Loucy (cell line): ENCODE measurements around the gene MTHFR.

Experiments used
- H2AFZ ChIP-seq: fragments of 200-600 bp; sonication (generic); 2 replicates; pipeline ENCODE4 v1.6.0; 2016; ENCODE audit warnings: antibody characterized with exemption, mild to moderate bottlenecking, low read length, moderate library complexity
- H3F3A ChIP-seq: fragments of 200-600 bp; 2 replicates; pipeline ENCODE4 v1.6.0; 2016; ENCODE audit warnings: antibody characterized with exemption, low read depth, mild to moderate bottlenecking
- H3K27me3 ChIP-seq: fragments of 200-600 bp; sonication (generic); 2 replicates; pipeline ENCODE4 v1.6.1; 2014; ENCODE audit warnings: low read length, mild to moderate bottlenecking; ENCODE audit not compliant: insufficient read depth, poor library complexity, severe bottlenecking
- H3K36me3 ChIP-seq: fragments of 200-600 bp; sonication (generic); 2 replicates; pipeline ENCODE4 v1.6.1; 2016; ENCODE audit warnings: low read length; ENCODE audit not compliant: insufficient read depth
- H3K4me1 ChIP-seq: fragments of 200-600 bp; sonication (generic); 2 replicates; pipeline ENCODE4 v1.5.1; 2014; ENCODE audit warnings: low read length, mild to moderate bottlenecking; ENCODE audit not compliant: insufficient read depth, poor library complexity, severe bottlenecking
- H3K4me2 ChIP-seq: fragments of 200-600 bp; sonication (generic); 2 replicates; pipeline ENCODE4 v1.6.0; 2014; ENCODE audit warnings: antibody characterized with exemption, low read length, low read depth, mild to moderate bottlenecking; ENCODE audit not compliant: poor library complexity, severe bottlenecking
- H3K4me3 ChIP-seq: fragments of 200-600 bp; sonication (generic); 2 replicates; pipeline ENCODE4 v1.5.1; 2014; ENCODE audit warnings: low read length, mild to moderate bottlenecking, mixed read lengths; ENCODE audit not compliant: poor library complexity, severe bottlenecking
- H3K79me2 ChIP-seq: fragments of 200-600 bp; sonication (generic); 2 replicates; pipeline ENCODE4 v1.6.1; 2014; ENCODE audit warnings: low read length; ENCODE audit not compliant: insufficient read depth
- H3K9ac ChIP-seq: fragments of 200-600 bp; sonication (generic); 2 replicates; pipeline ENCODE4 v1.6.0; 2014; ENCODE audit warnings: mild to moderate bottlenecking, low read depth, low read length, moderate library complexity; ENCODE audit not compliant: poor library complexity, severe bottlenecking
- H3K9me2 ChIP-seq: fragments of 200-600 bp; sonication (generic); replicated peaks from 2 replicates; pipeline ENCODE4 v1.6.1; 2016; ENCODE audit warnings: low read depth, low read length, mixed read lengths
- H3K9me3 ChIP-seq: fragments of 200-600 bp; sonication (generic); 2 replicates; pipeline ENCODE4 v1.6.1; 2014; ENCODE audit warnings: mild to moderate bottlenecking, antibody characterized with exemption, low read length, low read depth; ENCODE audit not compliant: insufficient read depth
- H4K20me1 ChIP-seq: fragments of 200-600 bp; sonication (generic); 2 replicates; pipeline ENCODE4 v1.6.0; 2014; ENCODE audit warnings: antibody characterized with exemption, low read length, mild to moderate bottlenecking; ENCODE audit not compliant: insufficient read depth, poor library complexity, severe bottlenecking
- CTCF ChIP-seq: fragments of 200-600 bp; sonication (generic); conservative IDR thresholded peaks from 2 replicates; pipeline ENCODE4 v1.5.1; 2014; ENCODE audit warnings: mild to moderate bottlenecking, antibody characterized with exemption, low read length
- EZH2phosphoT487 ChIP-seq: fragments of 200-600 bp; IDR thresholded peaks from 2 replicates; pipeline ENCODE4 v1.6.1; 2018; ENCODE audit warnings: antibody characterized with exemption, mild to moderate bottlenecking, moderate library complexity, borderline replicate concordance

MTHFR gene

GRCh38 chr1:11779715-11780379 lies 25.9 kb downstream of the MTHFR start:
- H3K4me2 ChIP-seq = no peak overlapping the region
- H3K9ac ChIP-seq = no peak overlapping the region
- H3K4me1 ChIP-seq = no peaks in the 10 kb centered on the region
- no peaks in the 10 kb centered on the region for H3F3A ChIP-seq
- no peaks in the 10 kb centered on the region for H3K36me3 ChIP-seq
- no peaks in the 10 kb centered on the region for H3K27me3 ChIP-seq
- no peaks in the 10 kb centered on the region for H4K20me1 ChIP-seq
- H3K9me2 ChIP-seq = no peaks in the 10 kb centered on the region
- no peak overlapping the region for H3K4me3 ChIP-seq
- no peaks in the 10 kb centered on the region for H3K79me2 ChIP-seq
- no peak overlapping the region for H2AFZ ChIP-seq
- TF ChIP-seq CTCF (no peak), EZH2phosphoT487 (no peak)
- no peaks in the 10 kb centered on the region for H3K9me3 ChIP-seq

- TF ChIP-seq EZH2phosphoT487 (no peak), CTCF (no peak)
These were observed 26.7 kb downstream of the MTHFR start for GRCh38 chr1:11778844-11779623.

GRCh38 chr1:11778336-11778735 lies 27.4 kb downstream of the MTHFR start:
- H3K9ac ChIP-seq = no peak overlapping the region
- no peak overlapping the region for H2AFZ ChIP-seq
- H3K4me1 ChIP-seq = no peaks in the 10 kb centered on the region
- H4K20me1 ChIP-seq = no peaks in the 10 kb centered on the region
- no peak overlapping the region for H3K4me2 ChIP-seq
- no peaks in the 10 kb centered on the region for H3K36me3 ChIP-seq
- TF ChIP-seq CTCF = no peak
- no peaks in the 10 kb centered on the region for H3K9me3 ChIP-seq
- no peaks in the 10 kb centered on the region for H3K9me2 ChIP-seq
- no peaks in the 10 kb centered on the region for H3K27me3 ChIP-seq
- H3K79me2 ChIP-seq = no peaks in the 10 kb centered on the region
- no peaks in the 10 kb centered on the region for H3F3A ChIP-seq
- no peak overlapping the region for H3K4me3 ChIP-seq

More at GRCh38 chr1:11778844-11779623, 26.7 kb downstream of the MTHFR start:
- no peaks in the 10 kb centered on the region for H3F3A ChIP-seq
- H3K9ac ChIP-seq = no peak overlapping the region
- no peaks in the 10 kb centered on the region for H3K4me1 ChIP-seq
- H3K27me3 ChIP-seq = no peaks in the 10 kb centered on the region
- no peaks in the 10 kb centered on the region for H3K79me2 ChIP-seq
- no peak overlapping the region for H3K4me3 ChIP-seq
- no peaks in the 10 kb centered on the region for H3K36me3 ChIP-seq
- no peaks in the 10 kb centered on the region for H3K9me3 ChIP-seq
- H4K20me1 ChIP-seq = no peaks in the 10 kb centered on the region
- H3K9me2 ChIP-seq = no peaks in the 10 kb centered on the region
- H3K4me2 ChIP-seq = no peak overlapping the region
- H2AFZ ChIP-seq = no peak overlapping the region
